ENCODE data around the gene TENM4.

TENM4 gene

GRCh38 chr11:79205786-79206185 is 235.0 kb downstream of the TENM4 start:
- TF ChIP-seq CTCF (conservative IDR thresholded peaks at IDR 0.05; ENCODE audit: low read depth, low read length) = no peak
- DNase-seq (ENCODE audit: low read depth) = no peak
- H3K4me3 ChIP-seq (ENCODE audit: low read depth, low read length) = no peak overlapping the region

GRCh38 chr11:79201677-79202347 is 239.0 kb downstream of the TENM4 start:
- H3K4me3 ChIP-seq (ENCODE audit: low read depth, low read length) = no peak overlapping the region
- TF ChIP-seq CTCF (conservative IDR thresholded peaks at IDR 0.05; ENCODE audit: low read depth, low read length) = no peak
- no peak for DNase-seq (ENCODE audit: low read depth)

- TF ChIP-seq CTCF (conservative IDR thresholded peaks at IDR 0.05; ENCODE audit: low read depth, low read length) = no peak
- H3K4me3 ChIP-seq (ENCODE audit: low read depth, low read length) = no peak overlapping the region
- DNase-seq (ENCODE audit: low read depth) = no peak
Measured at GRCh38 chr11:79200398-79201070, 240.3 kb downstream of the TENM4 start.

GRCh38 chr11:79199729-79200354 is 241.0 kb downstream of the TENM4 start:
- H3K4me3 ChIP-seq (ENCODE audit: low read depth, low read length) = no peak overlapping the region
- no peak for DNase-seq (ENCODE audit: low read depth)
- no peak for TF ChIP-seq CTCF (conservative IDR thresholded peaks at IDR 0.05; ENCODE audit: low read depth, low read length)

GRCh38 chr11:79198898-79199250 is 242.0 kb downstream of the TENM4 start:
- no peak for TF ChIP-seq CTCF (conservative IDR thresholded peaks at IDR 0.05; ENCODE audit: low read depth, low read length)
- DNase-seq (ENCODE audit: low read depth) = peak; percentile 58
- no peak overlapping the region for H3K4me3 ChIP-seq (ENCODE audit: low read depth, low read length)

GRCh38 chr11:79198203-79198897 is 242.5 kb downstream of the TENM4 start:
- TF ChIP-seq CTCF (conservative IDR thresholded peaks at IDR 0.05; ENCODE audit: low read depth, low read length) = no peak
- H3K4me3 ChIP-seq (ENCODE audit: low read depth, low read length) = no peak overlapping the region
- DNase-seq (ENCODE audit: low read depth) = no peak

Data from choroid plexus epithelial cell (primary cell).